Mesenchymal stem cell (in vitro differentiated cells and primary cell): ENCODE data around the gene ZHX3.
A peak's percentile ranks its signal among the peaks of the same experiment; 100 is the strongest.

Experiments used
- DNase-seq: peaks from one replicate; pipeline ENCODE4 v3.0.0-alpha.2; 2013
- H2AFZ ChIP-seq: one replicate; pipeline ENCODE4 v1.6.1; 2013; ENCODE audit warnings: low read depth, mild to moderate bottlenecking, control low read depth, inconsistent platforms, low read length, moderate library complexity
- H2AK5ac ChIP-seq: 2 replicates; pipeline ENCODE4 v1.6.1; 2013; ENCODE audit warnings: low read length, moderate library complexity, mild to moderate bottlenecking, inconsistent platforms; ENCODE audit not compliant: severe bottlenecking
- H2BK120ac ChIP-seq: one replicate; pipeline ENCODE4 v1.6.1; 2013; ENCODE audit warnings: low read depth, mild to moderate bottlenecking, inconsistent platforms, low read length, moderate library complexity
- H2BK12ac ChIP-seq, 2 experiments: one replicate each; pipeline ENCODE4 v1.6.1; 2013; ENCODE audit warnings: inconsistent platforms in 2 of 2, low read length in 2 of 2, mild to moderate bottlenecking in 2 of 2, moderate library complexity in 2 of 2, control low read depth in 1 of 2
- H2BK15ac ChIP-seq: one replicate; pipeline ENCODE4 v1.6.1; 2013; ENCODE audit warnings: mild to moderate bottlenecking, low read depth, inconsistent platforms; ENCODE audit not compliant: poor library complexity, severe bottlenecking
- H2BK5ac ChIP-seq: 2 replicates; pipeline ENCODE4 v1.6.1; 2013; ENCODE audit warnings: low read depth, mild to moderate bottlenecking, low read length, control low read depth, inconsistent platforms; ENCODE audit not compliant: poor library complexity, severe bottlenecking
- H3K14ac ChIP-seq, 2 experiments: one replicate each; pipeline ENCODE4 v1.6.1; 2013; ENCODE audit warnings: inconsistent platforms in 2 of 2, low read length in 2 of 2, control low read depth in 1 of 2, mild to moderate bottlenecking in 1 of 2, moderate library complexity in 1 of 2
- H3K18ac ChIP-seq, 2 experiments: one replicate each; pipeline ENCODE4 v1.6.1; 2013; ENCODE audit warnings: inconsistent platforms in 2 of 2, low read length in 2 of 2, control low read depth in 1 of 2, low read depth in 1 of 2, mild to moderate bottlenecking in 1 of 2
- H3K23ac ChIP-seq, 2 experiments: one replicate each; pipeline ENCODE4 v1.6.1; 2013; ENCODE audit warnings: inconsistent platforms in 2 of 2, low read length in 2 of 2, mild to moderate bottlenecking in 2 of 2, moderate library complexity in 2 of 2, control low read depth in 1 of 2
- H3K27ac ChIP-seq: 2 replicates; pipeline ENCODE4 v1.5.1; 2013; ENCODE audit warnings: mild to moderate bottlenecking, moderate library complexity, low read length, control low read depth, inconsistent platforms; ENCODE audit not compliant: poor library complexity, severe bottlenecking
- H3K27me3 ChIP-seq, 2 experiments: 2 replicates each; pipeline versions ENCODE4 v1.6.1 to v1.7.0; 2013; ENCODE audit warnings: low read length in 2 of 2, mild to moderate bottlenecking in 2 of 2, moderate library complexity in 2 of 2, control low read depth in 1 of 2, inconsistent platforms in 1 of 2; ENCODE audit not compliant: control insufficient read depth in 1 of 2, insufficient read depth in 1 of 2
- H3K36me3 ChIP-seq, 2 experiments: 2 replicates each; pipeline versions ENCODE4 v1.6.1 to v1.7.0; 2013; ENCODE audit warnings: low read length in 2 of 2, control low read depth in 1 of 2, inconsistent platforms in 1 of 2, low read depth in 1 of 2, mild to moderate bottlenecking in 1 of 2; ENCODE audit not compliant: insufficient read depth in 2 of 2, control insufficient read depth in 1 of 2
- H3K4ac ChIP-seq, 2 experiments: one replicate each; pipeline ENCODE4 v1.6.1; 2013; ENCODE audit warnings: inconsistent platforms in 2 of 2, low read length in 2 of 2, mild to moderate bottlenecking in 2 of 2, moderate library complexity in 2 of 2, control low read depth in 1 of 2, low read depth in 1 of 2
- H3K4me1 ChIP-seq: 2 replicates; pipeline ENCODE4 v1.6.1; 2013; ENCODE audit warnings: low read depth, low read length, control low read depth; ENCODE audit not compliant: control insufficient read depth, insufficient read depth
- H3K4me2 ChIP-seq: 2 replicates; pipeline ENCODE4 v1.6.1; 2013; ENCODE audit warnings: low read length, mild to moderate bottlenecking, inconsistent platforms; ENCODE audit not compliant: poor library complexity, severe bottlenecking
- H3K4me3 ChIP-seq, 2 experiments: 2 replicates each; pipeline versions ENCODE4 v1.5.1 to v1.7.0; 2013; ENCODE audit warnings: low read length in 2 of 2, mild to moderate bottlenecking in 2 of 2, control low read depth in 1 of 2, low read depth in 1 of 2; ENCODE audit not compliant: insufficient read depth in 1 of 2
- H3K79me1 ChIP-seq: replicated peaks from 2 replicates; pipeline ENCODE4 v1.6.1; 2013; ENCODE audit warnings: mild to moderate bottlenecking, control low read depth, low read length, inconsistent platforms; ENCODE audit not compliant: poor library complexity, severe bottlenecking
- H3K9ac ChIP-seq: 2 replicates; pipeline ENCODE4 v1.7.0; 2013; ENCODE audit warnings: mild to moderate bottlenecking, low read length, moderate library complexity
- H3K9me3 ChIP-seq: 2 replicates; pipeline ENCODE4 v1.7.0; 2013; ENCODE audit warnings: mild to moderate bottlenecking, low read length; ENCODE audit not compliant: control insufficient read depth
- H4K8ac ChIP-seq: one replicate; pipeline ENCODE4 v1.6.1; 2013; ENCODE audit warnings: inconsistent platforms, mild to moderate bottlenecking, low read length, moderate library complexity
- H4K91ac ChIP-seq: one replicate; pipeline ENCODE4 v1.6.1; 2013; ENCODE audit warnings: mild to moderate bottlenecking, low read length, inconsistent platforms
- WGBS: methylation state at CpG from one replicate; pipeline ENCODE4 v1.1.7; 2013; ENCODE audit warnings: mixed read lengths; 5-methylcytosine and 5-hydroxymethylcytosine counted together

The ZHX3 gene

GRCh38 chr20:41275301-41275731, 42.2 kb downstream of the ZHX3 start:
- Histone ChIP-seq H3K14ac (no peak overlapping the region), H2BK15ac (no peak overlapping the region), H4K8ac (no peak overlapping the region), H3K4me1 (peaks cover 6% of the 10 kb centered on the region), H3K79me1 (peaks cover 19% of the 10 kb centered on the region), H2BK5ac (no peak overlapping the region), H3K36me3 (no peaks in the 10 kb centered on the region), H3K9me3 (no peaks in the 10 kb centered on the region), H2AFZ (no peak overlapping the region), H3K4me3 (no peak overlapping the region), H3K9ac (no peak overlapping the region), H3K27ac (no peak overlapping the region), H3K23ac (no peak overlapping the region), H3K4ac (no peak overlapping the region), H3K18ac (peak overlapping the region in 1 of 2 experiments; percentile 54), H3K27me3 (no peaks in the 10 kb centered on the region), H2AK5ac (no peak overlapping the region), H2BK120ac (no peak overlapping the region), H3K4me2 (no peak overlapping the region), H2BK12ac (no peak overlapping the region), H4K91ac (no peak overlapping the region)
- WGBS: 77% methylated on average over 4 of the region's 4 CpGs
- DNase-seq: peak; percentile 23

GRCh38 chr20:41274152-41274551, 43.4 kb downstream of the ZHX3 start:
- H3K4me2 ChIP-seq: no peak overlapping the region
- H3K14ac ChIP-seq: no peak overlapping the region
- no peak overlapping the region for H4K91ac ChIP-seq
- no peak overlapping the region for H3K9ac ChIP-seq
- no peak overlapping the region for H2AK5ac ChIP-seq
- no peak overlapping the region for H2BK120ac ChIP-seq
- H3K4me1 ChIP-seq: peaks cover 3% of the 10 kb centered on the region
- no peak overlapping the region for H3K23ac ChIP-seq
- H2BK12ac ChIP-seq: no peak overlapping the region
- H3K4me3 ChIP-seq: no peak overlapping the region
- H3K36me3 ChIP-seq: no peaks in the 10 kb centered on the region
- no peak overlapping the region for H3K18ac ChIP-seq
- DNase-seq: no peak
- H4K8ac ChIP-seq: no peak overlapping the region
- no peak overlapping the region for H3K27ac ChIP-seq
- H2BK5ac ChIP-seq: no peak overlapping the region
- no peak overlapping the region for H2BK15ac ChIP-seq
- no peak overlapping the region for H2AFZ ChIP-seq
- no peak overlapping the region for H3K4ac ChIP-seq
- 100% methylated on average over 4 of the region's 5 CpGs for WGBS
- no peaks in the 10 kb centered on the region for H3K9me3 ChIP-seq
- H3K79me1 ChIP-seq: peaks cover 17% of the 10 kb centered on the region
- H3K27me3 ChIP-seq: no peaks in the 10 kb centered on the region

- no peaks in the 10 kb centered on the region for H3K27me3 ChIP-seq
- no peak overlapping the region for H2AK5ac ChIP-seq
- no peak overlapping the region for H2BK5ac ChIP-seq
- no peak overlapping the region for H2BK120ac ChIP-seq
- no peak overlapping the region for H3K14ac ChIP-seq
- H2BK12ac ChIP-seq: no peak overlapping the region
- H3K9me3 ChIP-seq: no peaks in the 10 kb centered on the region
- H3K4me3 ChIP-seq: no peak overlapping the region
- no peak overlapping the region for H4K8ac ChIP-seq
- no peak overlapping the region for H3K18ac ChIP-seq
- H3K9ac ChIP-seq: no peak overlapping the region
- H3K79me1 ChIP-seq: peaks cover 17% of the 10 kb centered on the region
- no peak overlapping the region for H3K27ac ChIP-seq
- peaks cover 2% of the 10 kb centered on the region for H3K4me1 ChIP-seq
- H2AFZ ChIP-seq: no peak overlapping the region
- H3K4me2 ChIP-seq: no peak overlapping the region
- no peak for DNase-seq
- H3K36me3 ChIP-seq: peaks cover 0 to 4% of the 10 kb centered on the region in 2 experiments
- no peak overlapping the region for H4K91ac ChIP-seq
- no peak overlapping the region for H2BK15ac ChIP-seq
- no peak overlapping the region for H3K23ac ChIP-seq
- no peak overlapping the region for H3K4ac ChIP-seq
These were observed 44.1 kb downstream of the ZHX3 start for GRCh38 chr20:41273445-41273844.

GRCh38 chr20:41272339-41272738, 45.2 kb downstream of the ZHX3 start:
- H3K27ac ChIP-seq: no peak overlapping the region
- no peak overlapping the region for H3K4ac ChIP-seq
- H2AK5ac ChIP-seq: no peak overlapping the region
- peaks cover 2% of the 10 kb centered on the region for H3K4me1 ChIP-seq
- no peak overlapping the region for H2BK120ac ChIP-seq
- no peak overlapping the region for H3K23ac ChIP-seq
- peaks cover 18% of the 10 kb centered on the region for H3K79me1 ChIP-seq
- no peak overlapping the region for H3K14ac ChIP-seq
- no peak overlapping the region for H2AFZ ChIP-seq
- H4K91ac ChIP-seq: no peak overlapping the region
- H3K36me3 ChIP-seq: peaks cover 0 to 15% of the 10 kb centered on the region in 2 experiments
- H2BK5ac ChIP-seq: no peak overlapping the region
- H3K18ac ChIP-seq: no peak overlapping the region
- no peak for DNase-seq
- no peak overlapping the region for H4K8ac ChIP-seq
- H2BK15ac ChIP-seq: no peak overlapping the region
- no peak overlapping the region for H3K4me2 ChIP-seq
- no peak overlapping the region for H3K9ac ChIP-seq
- no peak overlapping the region for H3K4me3 ChIP-seq
- WGBS: 68% methylated on average over 1 of the region's 1 CpG
- no peak overlapping the region for H2BK12ac ChIP-seq
- H3K27me3 ChIP-seq: no peaks in the 10 kb centered on the region
- H3K9me3 ChIP-seq: no peaks in the 10 kb centered on the region
